ENCODE measurements around the gene ZNF185. TPM values are rescaled to one million over a fixed set of nuclear protein-coding genes. Genes with fewer than 3 reads are reported as not detected.
A peak's percentile ranks its signal among the peaks of the same experiment; 100 is the strongest.

The ZNF185 gene
- polyA plus RNA-seq, 2 donors = 217 to 220 TPM

- Histone ChIP-seq H3K27me3 (ENCODE audit: control insufficient read depth in 1 of 2, insufficient read depth in 2 of 2, low read length in 2 of 2) (no peaks in the 10 kb centered on the region), H3K4me1 (ENCODE audit: control insufficient read depth in 2 of 2, insufficient read depth in 2 of 2, low read length in 1 of 2) (peaks cover 0 to 30% of the 10 kb centered on the region in 2 donors)
- WGBS, 2 donors = 61 to 66% methylated on average over 9 of the region's 9 CpGs
These were observed 3.8 kb upstream of the ZNF185 start for GRCh38 chrX:152893980-152894610.

GRCh38 chrX:152895121-152895520 lies 2.7 kb upstream of the ZNF185 start:
- Histone ChIP-seq H3K4me1 (ENCODE audit: control insufficient read depth in 2 of 2, insufficient read depth in 2 of 2, low read length in 1 of 2) (peaks cover 0 to 30% of the 10 kb centered on the region in 2 donors), H3K27ac (ENCODE audit: low read depth in 2 of 2, low read length in 1 of 2) (peak overlapping the region; percentile 91 to 97), H3K4me3 (ENCODE audit: low read depth in 1 of 2, low read length in 2 of 2) (no peak overlapping the region), H3K36me3 (ENCODE audit: control insufficient read depth in 2 of 2, insufficient read depth in 2 of 2, low read length in 1 of 2) (no peaks in the 10 kb centered on the region), H3K9me3 (ENCODE audit: control insufficient read depth in 2 of 2, insufficient read depth in 1 of 2, low read depth in 1 of 2, low read length in 1 of 2) (no peaks in the 10 kb centered on the region), H3K27me3 (ENCODE audit: control insufficient read depth in 1 of 2, insufficient read depth in 2 of 2, low read length in 2 of 2) (no peaks in the 10 kb centered on the region)
- 71 to 88% methylated on average over 3 of the region's 3 CpGs for WGBS, 2 donors

More at GRCh38 chrX:152893980-152894610, 3.8 kb upstream of the ZNF185 start:
- Histone ChIP-seq H3K36me3 (ENCODE audit: control insufficient read depth in 2 of 2, insufficient read depth in 2 of 2, low read length in 1 of 2) (no peaks in the 10 kb centered on the region), H3K27ac (ENCODE audit: low read depth in 2 of 2, low read length in 1 of 2) (peak overlapping the region; percentile 91 to 97), H3K4me3 (ENCODE audit: low read depth in 1 of 2, low read length in 2 of 2) (no peak overlapping the region), H3K9me3 (ENCODE audit: control insufficient read depth in 2 of 2, insufficient read depth in 1 of 2, low read depth in 1 of 2, low read length in 1 of 2) (no peaks in the 10 kb centered on the region)

- Histone ChIP-seq H3K27me3 (ENCODE audit: control insufficient read depth in 1 of 2, insufficient read depth in 2 of 2, low read length in 2 of 2) (no peaks in the 10 kb centered on the region), H3K36me3 (ENCODE audit: control insufficient read depth in 2 of 2, insufficient read depth in 2 of 2, low read length in 1 of 2) (peaks cover 0 to 2% of the 10 kb centered on the region in 2 donors), H3K4me1 (ENCODE audit: control insufficient read depth in 2 of 2, insufficient read depth in 2 of 2, low read length in 1 of 2) (peaks cover 0 to 30% of the 10 kb centered on the region in 2 donors), H3K4me3 (ENCODE audit: low read depth in 1 of 2, low read length in 2 of 2) (no peak overlapping the region), H3K27ac (ENCODE audit: low read depth in 2 of 2, low read length in 1 of 2) (peak overlapping the region; percentile 92 to 97), H3K9me3 (ENCODE audit: control insufficient read depth in 2 of 2, insufficient read depth in 1 of 2, low read depth in 1 of 2, low read length in 1 of 2) (no peaks in the 10 kb centered on the region)
- 51 to 59% methylated on average over 8 of the region's 8 CpGs for WGBS, 2 donors
These were observed 2.0 kb upstream of the ZNF185 start for GRCh38 chrX:152895724-152896420.

DNA sequence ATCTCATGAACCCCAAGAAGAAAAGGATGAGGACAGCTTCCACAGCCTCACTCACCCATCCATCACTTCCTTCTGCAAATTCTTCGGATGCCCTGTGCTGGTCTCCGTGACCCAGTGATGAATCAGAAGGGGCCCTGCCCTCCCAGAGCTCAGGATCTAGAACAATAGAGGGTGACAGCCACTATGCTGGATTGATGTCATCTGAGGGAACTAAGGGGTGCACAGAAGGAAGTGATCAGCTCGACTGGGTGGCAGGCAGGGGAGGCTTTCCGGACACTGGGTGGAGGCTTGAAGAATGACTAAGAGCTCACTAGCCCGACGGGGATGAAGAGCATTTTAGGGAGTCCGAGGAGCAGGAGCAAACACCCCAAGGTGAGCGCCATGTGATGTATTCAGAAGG lies 1.4 kb upstream of the ZNF185 start:
- peak overlapping the region; percentile 92 for H3K27ac ChIP-seq (ENCODE audit: low read depth in 2 of 2, low read length in 1 of 2)

GRCh38 chrX:152898442-152898841 lies 575 bp downstream of the ZNF185 start:
- no peaks in the 10 kb centered on the region for H3K27me3 ChIP-seq (ENCODE audit: control insufficient read depth in 1 of 2, insufficient read depth in 2 of 2, low read length in 2 of 2)
- no peaks in the 10 kb centered on the region for H3K9me3 ChIP-seq (ENCODE audit: control insufficient read depth in 2 of 2, insufficient read depth in 1 of 2, low read depth in 1 of 2, low read length in 1 of 2)
- peaks cover 0 to 2% of the 10 kb centered on the region in 2 donors for H3K36me3 ChIP-seq (ENCODE audit: control insufficient read depth in 2 of 2, insufficient read depth in 2 of 2, low read length in 1 of 2)
- H3K4me3 ChIP-seq (ENCODE audit: low read depth in 1 of 2, low read length in 2 of 2) = peak overlapping the region; percentile 51
- H3K4me1 ChIP-seq (ENCODE audit: control insufficient read depth in 2 of 2, insufficient read depth in 2 of 2, low read length in 1 of 2) = peaks cover 0 to 21% of the 10 kb centered on the region in 2 donors
- 47 to 72% methylated on average over 10 of the region's 10 CpGs for WGBS, 2 donors
- H3K27ac ChIP-seq (ENCODE audit: low read depth in 2 of 2, low read length in 1 of 2) = peak overlapping the region; percentile 68 to 92

More for the DNA sequence above, 1.4 kb upstream of the ZNF185 start:
- Histone ChIP-seq H3K9me3 (ENCODE audit: control insufficient read depth in 2 of 2, insufficient read depth in 1 of 2, low read depth in 1 of 2, low read length in 1 of 2) (no peaks in the 10 kb centered on the region), H3K4me1 (ENCODE audit: control insufficient read depth in 2 of 2, insufficient read depth in 2 of 2, low read length in 1 of 2) (peaks cover 0 to 30% of the 10 kb centered on the region in 2 donors), H3K27me3 (ENCODE audit: control insufficient read depth in 1 of 2, insufficient read depth in 2 of 2, low read length in 2 of 2) (no peaks in the 10 kb centered on the region), H3K4me3 (ENCODE audit: low read depth in 1 of 2, low read length in 2 of 2) (no peak overlapping the region), H3K36me3 (ENCODE audit: control insufficient read depth in 2 of 2, insufficient read depth in 2 of 2, low read length in 1 of 2) (peaks cover 0 to 2% of the 10 kb centered on the region in 2 donors)
- WGBS, 2 donors = 39 to 61% methylated on average over 8 of the region's 8 CpGs

DNA sequence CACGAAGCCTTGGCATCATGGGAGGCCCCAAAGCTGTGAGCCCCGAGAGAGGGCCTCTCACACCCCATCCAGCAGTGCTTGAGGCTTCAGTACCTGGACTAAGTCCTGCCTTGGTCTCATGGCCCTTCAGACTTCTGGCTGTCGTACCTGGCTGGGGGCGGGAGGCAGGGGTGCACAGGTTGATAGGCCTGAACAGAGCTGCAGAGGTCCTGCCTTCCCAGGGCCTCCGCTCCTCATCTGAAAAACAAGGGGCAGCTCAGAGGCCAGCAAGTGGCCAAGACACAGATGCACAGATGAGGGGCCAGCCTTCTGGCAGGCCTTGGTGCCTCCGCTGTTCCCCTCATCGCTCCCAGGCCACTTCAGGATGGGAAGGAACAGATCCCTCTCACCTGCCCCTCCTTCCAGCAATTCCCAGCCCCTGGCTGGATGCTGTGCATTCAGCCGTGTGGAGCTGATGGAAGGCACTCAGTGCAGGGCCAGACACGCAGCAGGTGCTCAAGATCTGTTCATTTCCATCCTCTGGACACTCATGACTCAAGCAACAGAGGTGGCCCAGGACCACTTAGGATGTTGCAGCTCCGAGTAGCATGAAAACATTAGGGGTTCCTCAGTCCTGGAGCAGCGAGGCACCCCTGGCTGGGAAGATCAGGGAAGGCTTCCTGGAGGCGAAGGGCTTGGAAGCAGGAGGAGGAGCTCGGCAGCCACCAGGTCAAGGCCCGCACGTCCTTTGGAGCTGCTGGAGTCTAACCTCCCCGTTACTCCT lies 1.4 kb downstream of the ZNF185 start:
- Histone ChIP-seq H3K36me3 (ENCODE audit: control insufficient read depth in 2 of 2, insufficient read depth in 2 of 2, low read length in 1 of 2) (peaks cover 0 to 2% of the 10 kb centered on the region in 2 donors), H3K4me3 (ENCODE audit: low read depth in 1 of 2, low read length in 2 of 2) (peak overlapping the region; percentile 51), H3K27ac (ENCODE audit: low read depth in 2 of 2, low read length in 1 of 2) (peak overlapping the region; percentile 68 to 92), H3K27me3 (ENCODE audit: control insufficient read depth in 1 of 2, insufficient read depth in 2 of 2, low read length in 2 of 2) (no peaks in the 10 kb centered on the region), H3K4me1 (ENCODE audit: control insufficient read depth in 2 of 2, insufficient read depth in 2 of 2, low read length in 1 of 2) (peaks cover 0 to 15% of the 10 kb centered on the region in 2 donors), H3K9me3 (ENCODE audit: control insufficient read depth in 2 of 2, insufficient read depth in 1 of 2, low read depth in 1 of 2, low read length in 1 of 2) (no peaks in the 10 kb centered on the region)
- WGBS, 2 donors = 77 to 80% methylated on average over 16 of the region's 16 CpGs

DNA sequence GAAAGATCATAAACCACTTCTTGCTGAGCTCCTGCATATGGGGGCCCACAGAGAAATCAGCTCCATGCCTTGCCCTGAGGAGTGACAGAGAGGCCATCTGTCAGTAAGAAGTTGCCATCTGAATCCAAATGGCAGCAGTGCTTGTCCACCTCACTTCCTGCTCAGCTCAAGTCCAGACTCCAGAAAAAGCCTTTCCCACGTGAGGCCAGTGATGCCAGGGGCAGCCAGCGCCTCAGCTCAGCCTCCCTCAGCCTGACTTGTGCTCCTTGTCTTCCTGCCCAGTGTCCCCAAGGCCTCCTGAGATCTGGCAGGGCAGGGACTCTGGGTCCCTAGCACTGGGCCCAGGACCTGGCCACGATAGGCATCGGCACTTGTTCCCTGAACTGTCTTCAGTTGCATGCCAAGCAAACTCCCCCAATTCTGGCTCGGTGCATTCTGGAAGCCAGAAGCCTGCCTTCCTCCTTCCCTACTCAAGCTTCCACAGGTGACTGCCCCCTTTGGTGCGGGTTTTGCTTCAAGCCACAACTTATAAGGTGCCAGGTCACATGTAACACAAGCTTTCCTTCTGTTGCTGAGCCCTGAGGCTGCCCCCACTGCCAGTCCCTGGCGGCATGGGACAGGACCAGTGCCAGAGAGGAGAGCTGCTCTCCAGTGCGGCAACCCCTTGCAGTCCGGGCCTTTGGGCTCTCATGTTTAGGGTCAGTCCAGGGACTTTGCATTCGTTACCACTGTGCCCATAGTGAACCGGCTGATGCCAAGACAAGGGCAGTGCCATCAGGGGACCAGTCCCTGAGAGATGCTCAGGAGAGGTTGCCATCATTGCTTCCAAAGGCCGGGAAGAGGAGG lies 2.2 kb downstream of the ZNF185 start:
- Histone ChIP-seq H3K9me3 (ENCODE audit: control insufficient read depth in 2 of 2, insufficient read depth in 1 of 2, low read depth in 1 of 2, low read length in 1 of 2) (no peaks in the 10 kb centered on the region), H3K4me3 (ENCODE audit: low read depth in 1 of 2, low read length in 2 of 2) (peak overlapping the region; percentile 51), H3K36me3 (ENCODE audit: control insufficient read depth in 2 of 2, insufficient read depth in 2 of 2, low read length in 1 of 2) (peaks cover 0 to 2% of the 10 kb centered on the region in 2 donors), H3K4me1 (ENCODE audit: control insufficient read depth in 2 of 2, insufficient read depth in 2 of 2, low read length in 1 of 2) (peaks cover 0 to 10% of the 10 kb centered on the region in 2 donors), H3K27me3 (ENCODE audit: control insufficient read depth in 1 of 2, insufficient read depth in 2 of 2, low read length in 2 of 2) (no peaks in the 10 kb centered on the region), H3K27ac (ENCODE audit: low read depth in 2 of 2, low read length in 1 of 2) (peak overlapping the region; percentile 68 to 71)
- 64 to 66% methylated on average over 12 of the region's 12 CpGs for WGBS, 2 donors

GRCh38 chrX:152900937-152901445 lies 3.1 kb downstream of the ZNF185 start:
- Histone ChIP-seq H3K27ac (ENCODE audit: low read depth in 2 of 2, low read length in 1 of 2) (peak overlapping the region in 1 of 2 donors; percentile 71), H3K9me3 (ENCODE audit: control insufficient read depth in 2 of 2, insufficient read depth in 1 of 2, low read depth in 1 of 2, low read length in 1 of 2) (no peaks in the 10 kb centered on the region), H3K36me3 (ENCODE audit: control insufficient read depth in 2 of 2, insufficient read depth in 2 of 2, low read length in 1 of 2) (peaks cover 0 to 2% of the 10 kb centered on the region in 2 donors), H3K4me3 (ENCODE audit: low read depth in 1 of 2, low read length in 2 of 2) (peak overlapping the region; percentile 51), H3K4me1 (ENCODE audit: control insufficient read depth in 2 of 2, insufficient read depth in 2 of 2, low read length in 1 of 2) (peaks cover 0 to 6% of the 10 kb centered on the region in 2 donors), H3K27me3 (ENCODE audit: control insufficient read depth in 1 of 2, insufficient read depth in 2 of 2, low read length in 2 of 2) (no peaks in the 10 kb centered on the region)
- WGBS, 2 donors = 79 to 85% methylated on average over 8 of the region's 8 CpGs
